22Rv1 (cell line): ENCODE measurements around the gene PRSS58.

Experiments
- ZFX ChIP-seq: fragments of 450-650 bp; IDR thresholded peaks from 2 replicates; pipeline ENCODE4 v1.6.1; 2017; ENCODE audit warnings: antibody characterized with exemption, borderline replicate concordance
- TF ChIP-seq, protein P1 (sequence below): fragments of 450-650 bp; IDR thresholded peaks from 2 replicates; pipeline ENCODE4 v1.5.1; 2017; ENCODE audit warnings: mild to moderate bottlenecking

GRCh38 chr7:142299237-142299781 is 41.5 kb upstream of the PRSS58 start:
- TF ChIP-seq, protein P1, sequence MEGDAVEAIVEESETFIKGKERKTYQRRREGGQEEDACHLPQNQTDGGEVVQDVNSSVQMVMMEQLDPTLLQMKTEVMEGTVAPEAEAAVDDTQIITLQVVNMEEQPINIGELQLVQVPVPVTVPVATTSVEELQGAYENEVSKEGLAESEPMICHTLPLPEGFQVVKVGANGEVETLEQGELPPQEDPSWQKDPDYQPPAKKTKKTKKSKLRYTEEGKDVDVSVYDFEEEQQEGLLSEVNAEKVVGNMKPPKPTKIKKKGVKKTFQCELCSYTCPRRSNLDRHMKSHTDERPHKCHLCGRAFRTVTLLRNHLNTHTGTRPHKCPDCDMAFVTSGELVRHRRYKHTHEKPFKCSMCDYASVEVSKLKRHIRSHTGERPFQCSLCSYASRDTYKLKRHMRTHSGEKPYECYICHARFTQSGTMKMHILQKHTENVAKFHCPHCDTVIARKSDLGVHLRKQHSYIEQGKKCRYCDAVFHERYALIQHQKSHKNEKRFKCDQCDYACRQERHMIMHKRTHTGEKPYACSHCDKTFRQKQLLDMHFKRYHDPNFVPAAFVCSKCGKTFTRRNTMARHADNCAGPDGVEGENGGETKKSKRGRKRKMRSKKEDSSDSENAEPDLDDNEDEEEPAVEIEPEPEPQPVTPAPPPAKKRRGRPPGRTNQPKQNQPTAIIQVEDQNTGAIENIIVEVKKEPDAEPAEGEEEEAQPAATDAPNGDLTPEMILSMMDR, result no peak
- TF ChIP-seq ZFX, result no peak
